Sigmoid colon (tissue), 3 donors: Measurements from ENCODE around the gene LRP1.

Experiments
- CTCF ChIP-seq, 4 experiments: fragments of 450-650 bp in 3 of 4; fragments of 200-600 bp in 1 of 4; IDR thresholded peaks; one replicate each; pipeline ENCODE4 v1.5.1; 2016 to 2019; ENCODE audit warnings: antibody characterized with exemption in 4 of 4, mild to moderate bottlenecking in 3 of 4, moderate library complexity in 2 of 4
- POLR2A ChIP-seq, 2 donors: fragments of 450-650 bp; IDR thresholded peaks; one replicate each; pipeline ENCODE4 v1.6.1; 2016; ENCODE audit warnings: antibody characterized with exemption in 2 of 2, mild to moderate bottlenecking in 2 of 2, moderate library complexity in 2 of 2

GRCh38 chr12:57145460-57146059 is 17.3 kb downstream of the LRP1 start:
- TF ChIP-seq POLR2A (IDR thresholded peaks at IDR 0.05) (no peak), CTCF (IDR thresholded peaks at IDR 0.05) (no peak)
